Lower leg skin (tissue), 4 donors: Measurements from ENCODE around the gene LYL1. TPM values are rescaled to one million over a fixed set of nuclear protein-coding genes. Genes with fewer than 3 reads are reported as not detected.

Experiments used
- DNase-seq, 2 donors: peaks; one replicate each; pipeline ENCODE4 v3.0.0-alpha.2; 2019; ENCODE audit warnings: low spot score in 2 of 2
- H3K4me3 ChIP-seq: fragments of 200-600 bp; sonication (generic); 2 replicates; pipeline ENCODE4 v1.5.1; 2017; ENCODE audit warnings: mild to moderate bottlenecking, low read depth; ENCODE audit not compliant: poor library complexity, severe bottlenecking
- CTCF ChIP-seq, 3 donors: fragments of 450-650 bp; IDR thresholded peaks; one replicate each; pipeline ENCODE4 v1.5.1; 2016; ENCODE audit warnings: antibody characterized with exemption in 3 of 3, mild to moderate bottlenecking in 3 of 3, moderate library complexity in 2 of 3
- POLR2A ChIP-seq, 2 donors: fragments of 450-650 bp; IDR thresholded peaks; one replicate each; pipeline ENCODE4 v1.6.1; 2016 to 2017; ENCODE audit warnings: antibody characterized with exemption in 2 of 2, mild to moderate bottlenecking in 1 of 2, moderate library complexity in 1 of 2
- WGBS, 2 donors: methylation state at CpG; one replicate each; pipeline ENCODE4 v1.1.5; 2018; 5-methylcytosine and 5-hydroxymethylcytosine counted together
- intact Hi-C: fragments of 100-400 bp; cut with DNase I; formaldehyde crosslinking; loops from one replicate; pipeline ENCODE4 v1.15.0; 2023; ENCODE audit warnings: low total_unique reads
- total RNA-seq, 4 donors: library from RNA; depleted of rRNA; stranded (reverse); fragments of >200 nt; gene quantifications; one replicate each; pipeline ENCODE4 v1.1.0, GENCODE V29; 2016

LYL1 gene
- total RNA-seq, 4 donors from 2014 or later: 4.9 to 8.3 (median 7.0) TPM

- TF ChIP-seq CTCF (IDR thresholded peaks at IDR 0.05) (no peak), POLR2A (IDR thresholded peaks at IDR 0.05) (no peak)
- WGBS, 2 donors: 67 to 84% methylated on average over 5 to 8 of the region's 9 CpGs
- intact Hi-C loops: no loop called here
Measured at GRCh38 chr19:13072188-13072908, 30.3 kb downstream of the LYL1 start.

GRCh38 chr19:13071444-13072187 is 31.0 kb downstream of the LYL1 start:
- intact Hi-C loops: no loop called here
- H3K4me3 ChIP-seq: no peak overlapping the region
- DNase-seq: no peak
- WGBS, 2 donors: 60 to 61% methylated on average over 9 of the region's 9 CpGs
- no peak for TF ChIP-seq POLR2A (IDR thresholded peaks at IDR 0.05)
- no peak for TF ChIP-seq CTCF (IDR thresholded peaks at IDR 0.05)

More at GRCh38 chr19:13072188-13072908, 30.3 kb downstream of the LYL1 start:
- DNase-seq: no peak
- H3K4me3 ChIP-seq: no peak overlapping the region

- TF ChIP-seq POLR2A (IDR thresholded peaks at IDR 0.05) (no peak), CTCF (IDR thresholded peaks at IDR 0.05) (no peak)
- 68 to 77% methylated on average over 25 to 32 of the region's 32 CpGs for WGBS, 2 donors
- no peak overlapping the region for H3K4me3 ChIP-seq
- intact Hi-C loops: no loop called here
- no peak for DNase-seq
Measured at GRCh38 chr19:13070425-13071140, 32.1 kb downstream of the LYL1 start.

GRCh38 chr19:13069415-13070359 is 33.0 kb downstream of the LYL1 start:
- H3K4me3 ChIP-seq: no peak overlapping the region
- intact Hi-C loops: loop anchor here (10.0 kb wide), 1 partner anchor 85 kb away; no protein-coding TSS in a partner anchor
- no peak for DNase-seq
- TF ChIP-seq CTCF (IDR thresholded peaks at IDR 0.05) (no peak), POLR2A (IDR thresholded peaks at IDR 0.05) (no peak)
- 55 to 56% methylated on average over 18 to 19 of the region's 20 CpGs for WGBS, 2 donors
